Right lobe of liver (tissue), 4 donors: Measurements from ENCODE around the gene REG1B.

ENCODE experiments used
- POLR2A ChIP-seq: fragments of 450-650 bp; IDR thresholded peaks from one replicate; pipeline ENCODE4 v1.6.1; 2017; ENCODE audit warnings: antibody characterized with exemption, mild to moderate bottlenecking
- TF ChIP-seq, protein P1 (sequence below), 4 donors: fragments of 200-600 bp in 3 of 4; fragments of 450-650 bp in 1 of 4; IDR thresholded peaks; one replicate each; pipeline versions ENCODE4 v1.5.1 to v1.8.0; 2016 to 2022; ENCODE audit warnings: antibody characterized with exemption in 4 of 4, mild to moderate bottlenecking in 2 of 4
- donor health status: DM: no; HTN: no; CAD: no.
- donor health status: DM: no; HTN: no; CAD: no.
- donor health status: DM: no; HTN: yes; CAD: no.

DNA sequence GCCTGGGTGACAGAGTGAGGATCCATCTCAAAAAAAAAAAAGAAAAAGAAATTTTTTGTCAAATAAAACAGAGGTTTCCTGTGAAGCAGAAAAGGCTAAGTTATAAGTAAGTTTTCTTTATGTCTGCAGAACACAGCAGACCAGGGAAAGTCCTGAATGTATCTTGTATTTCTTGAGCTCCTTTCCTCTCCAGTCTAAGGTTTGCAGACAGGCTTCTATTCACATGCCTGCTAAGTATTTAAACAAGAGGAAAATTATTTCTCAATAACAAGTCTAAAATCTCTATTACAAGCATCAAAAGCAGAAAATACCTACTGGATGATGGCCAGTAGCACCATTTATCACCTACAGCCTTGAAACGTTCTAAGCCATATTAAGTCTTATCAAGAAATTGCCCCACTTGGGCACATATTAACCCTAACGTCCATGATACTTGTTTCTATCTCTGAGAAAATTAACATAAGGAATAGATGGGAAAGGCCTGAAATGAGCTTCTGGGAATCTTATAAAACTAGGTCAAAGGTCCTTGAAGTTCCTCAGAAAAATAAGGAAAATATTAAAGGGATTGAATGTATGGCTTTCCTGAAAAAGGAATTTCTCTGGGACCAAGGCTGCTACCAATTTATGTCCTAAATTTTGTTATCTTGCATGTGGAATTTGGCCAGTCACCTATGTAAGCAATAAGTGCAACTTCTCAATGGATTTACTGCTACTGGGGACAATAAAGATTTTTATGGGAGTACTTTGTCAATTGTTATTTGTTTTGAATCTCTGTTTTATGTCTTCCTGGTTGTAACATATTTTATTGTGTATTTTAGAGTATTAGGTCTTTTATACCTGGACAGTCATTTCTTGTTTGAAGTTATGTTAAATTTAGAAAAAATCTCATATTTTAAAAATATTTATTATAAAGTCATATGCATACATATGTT lies 29.5 kb upstream of the REG1B start:
- TF ChIP-seq, protein P1, sequence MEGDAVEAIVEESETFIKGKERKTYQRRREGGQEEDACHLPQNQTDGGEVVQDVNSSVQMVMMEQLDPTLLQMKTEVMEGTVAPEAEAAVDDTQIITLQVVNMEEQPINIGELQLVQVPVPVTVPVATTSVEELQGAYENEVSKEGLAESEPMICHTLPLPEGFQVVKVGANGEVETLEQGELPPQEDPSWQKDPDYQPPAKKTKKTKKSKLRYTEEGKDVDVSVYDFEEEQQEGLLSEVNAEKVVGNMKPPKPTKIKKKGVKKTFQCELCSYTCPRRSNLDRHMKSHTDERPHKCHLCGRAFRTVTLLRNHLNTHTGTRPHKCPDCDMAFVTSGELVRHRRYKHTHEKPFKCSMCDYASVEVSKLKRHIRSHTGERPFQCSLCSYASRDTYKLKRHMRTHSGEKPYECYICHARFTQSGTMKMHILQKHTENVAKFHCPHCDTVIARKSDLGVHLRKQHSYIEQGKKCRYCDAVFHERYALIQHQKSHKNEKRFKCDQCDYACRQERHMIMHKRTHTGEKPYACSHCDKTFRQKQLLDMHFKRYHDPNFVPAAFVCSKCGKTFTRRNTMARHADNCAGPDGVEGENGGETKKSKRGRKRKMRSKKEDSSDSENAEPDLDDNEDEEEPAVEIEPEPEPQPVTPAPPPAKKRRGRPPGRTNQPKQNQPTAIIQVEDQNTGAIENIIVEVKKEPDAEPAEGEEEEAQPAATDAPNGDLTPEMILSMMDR (IDR thresholded peaks at IDR 0.05) = no peak
- no peak for TF ChIP-seq POLR2A
